Right kidney (tissue), 1 donor: ENCODE results near the gene ANO9.

ENCODE experiments used
- DNase-seq: peaks from one replicate; pipeline ENCODE4 v3.0.0-alpha.2; 2016

Gene ANO9

GRCh38 chr11:381501-382072 lies 60.2 kb downstream of the ANO9 start:
- DNase-seq: no peak

GRCh38 chr11:380996-381395 lies 60.8 kb downstream of the ANO9 start:
- no peak for DNase-seq

GRCh38 chr11:380491-380890 lies 61.3 kb downstream of the ANO9 start:
- DNase-seq: no peak

GRCh38 chr11:380095-380480 lies 61.7 kb downstream of the ANO9 start:
- no peak for DNase-seq

GRCh38 chr11:379205-380094 lies 62.4 kb downstream of the ANO9 start:
- DNase-seq: no peak

GRCh38 chr11:377883-378500 lies 63.8 kb downstream of the ANO9 start:
- DNase-seq: no peak

- DNase-seq: no peak
These were observed 64.5 kb downstream of the ANO9 start for GRCh38 chr11:377174-377865.

GRCh38 chr11:376531-377173 lies 65.2 kb downstream of the ANO9 start:
- DNase-seq: no peak

GRCh38 chr11:375065-376025 lies 66.5 kb downstream of the ANO9 start:
- no peak for DNase-seq

GRCh38 chr11:373716-374551 lies 67.9 kb downstream of the ANO9 start:
- no peak for DNase-seq

- DNase-seq: no peak
These were observed 68.7 kb downstream of the ANO9 start for GRCh38 chr11:372809-373715.

GRCh38 chr11:371716-372590 lies 69.9 kb downstream of the ANO9 start:
- no peak for DNase-seq

GRCh38 chr11:371051-371450 lies 70.8 kb downstream of the ANO9 start:
- DNase-seq: no peak

- peak; percentile 73 for DNase-seq
These were observed 71.5 kb downstream of the ANO9 start for GRCh38 chr11:370070-370941.

- DNase-seq: no peak
These were observed 72.3 kb downstream of the ANO9 start, which contains the start of gene B4GALNT4 for GRCh38 chr11:369336-370018. Gene B4GALNT4 (plus strand): TSS chr11:369499. CDS start chr11:369804, 305 bp downstream.
